IMR-90 (cell line): ENCODE data around the gene ANKS3.

Source experiments
- CEBPB ChIP-seq: IDR thresholded peaks from 2 replicates; pipeline ENCODE4 v1.6.1; 2012; ENCODE audit warnings: low read depth, low read length, improper control_type of control experiment
- MAZ ChIP-seq: IDR thresholded peaks from 2 replicates; pipeline ENCODE4 v1.6.1; 2012; ENCODE audit warnings: low read depth, mild to moderate bottlenecking, low read length, improper control_type of control experiment, moderate library complexity, borderline replicate concordance
- POLR2A ChIP-seq: IDR thresholded peaks from 2 replicates; pipeline ENCODE4 v1.6.1; 2012; ENCODE audit warnings: mild to moderate bottlenecking, low read depth, low read length
- RAD21 ChIP-seq: IDR thresholded peaks from 2 replicates; pipeline ENCODE4 v1.6.1; 2012; ENCODE audit warnings: low read length, improper control_type of control experiment
- RCOR1 ChIP-seq: IDR thresholded peaks from 2 replicates; pipeline ENCODE4 v1.6.1; 2012; ENCODE audit warnings: mild to moderate bottlenecking, low read length, improper control_type of control experiment; ENCODE audit not compliant: insufficient replicate concordance
- TF ChIP-seq, protein P1 (sequence below): conservative IDR thresholded peaks from 2 replicates; pipeline ENCODE4 v1.5.1; 2012; ENCODE audit warnings: mild to moderate bottlenecking, low read depth, low read length, improper control_type of control experiment
- TF ChIP-seq, protein P2 (sequence below): fragments of 150-350 bp; IDR thresholded peaks from 2 replicates; pipeline ENCODE4 v1.6.1; 2017; ENCODE audit warnings: mild to moderate bottlenecking, antibody characterized with exemption, low read length, low read depth
- TF ChIP-seq, protein P3 (sequence below): fragments of 150-350 bp; IDR thresholded peaks from 2 replicates; pipeline ENCODE4 v1.6.1; 2016; ENCODE audit warnings: low read depth, mild to moderate bottlenecking, low read length, moderate library complexity, borderline replicate concordance

DNA sequence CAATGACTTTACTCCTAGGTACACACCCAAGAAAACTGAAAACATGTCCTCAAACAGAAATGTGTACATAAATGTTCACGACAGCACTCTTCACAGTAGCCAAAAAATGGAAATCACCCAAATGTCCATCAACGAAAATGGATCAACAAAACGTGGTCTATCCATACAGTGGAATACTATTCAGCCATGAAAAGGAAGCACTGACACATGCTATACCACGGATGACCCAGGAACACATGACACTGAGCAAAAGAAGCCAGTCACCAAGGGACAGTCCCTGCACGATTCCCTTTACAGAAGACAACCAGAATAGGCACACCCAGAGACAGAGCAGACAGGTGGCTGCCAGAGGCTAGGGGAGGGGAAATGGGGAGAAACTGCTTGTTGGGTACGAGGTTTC is 21.6 kb upstream of the ANKS3 start:
- TF ChIP-seq, protein P1, sequence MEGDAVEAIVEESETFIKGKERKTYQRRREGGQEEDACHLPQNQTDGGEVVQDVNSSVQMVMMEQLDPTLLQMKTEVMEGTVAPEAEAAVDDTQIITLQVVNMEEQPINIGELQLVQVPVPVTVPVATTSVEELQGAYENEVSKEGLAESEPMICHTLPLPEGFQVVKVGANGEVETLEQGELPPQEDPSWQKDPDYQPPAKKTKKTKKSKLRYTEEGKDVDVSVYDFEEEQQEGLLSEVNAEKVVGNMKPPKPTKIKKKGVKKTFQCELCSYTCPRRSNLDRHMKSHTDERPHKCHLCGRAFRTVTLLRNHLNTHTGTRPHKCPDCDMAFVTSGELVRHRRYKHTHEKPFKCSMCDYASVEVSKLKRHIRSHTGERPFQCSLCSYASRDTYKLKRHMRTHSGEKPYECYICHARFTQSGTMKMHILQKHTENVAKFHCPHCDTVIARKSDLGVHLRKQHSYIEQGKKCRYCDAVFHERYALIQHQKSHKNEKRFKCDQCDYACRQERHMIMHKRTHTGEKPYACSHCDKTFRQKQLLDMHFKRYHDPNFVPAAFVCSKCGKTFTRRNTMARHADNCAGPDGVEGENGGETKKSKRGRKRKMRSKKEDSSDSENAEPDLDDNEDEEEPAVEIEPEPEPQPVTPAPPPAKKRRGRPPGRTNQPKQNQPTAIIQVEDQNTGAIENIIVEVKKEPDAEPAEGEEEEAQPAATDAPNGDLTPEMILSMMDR = no peak
- TF ChIP-seq RAD21 (no peak), MAZ (no peak), RCOR1 (no peak), POLR2A (no peak), CEBPB (no peak)
- TF ChIP-seq, protein P2, sequence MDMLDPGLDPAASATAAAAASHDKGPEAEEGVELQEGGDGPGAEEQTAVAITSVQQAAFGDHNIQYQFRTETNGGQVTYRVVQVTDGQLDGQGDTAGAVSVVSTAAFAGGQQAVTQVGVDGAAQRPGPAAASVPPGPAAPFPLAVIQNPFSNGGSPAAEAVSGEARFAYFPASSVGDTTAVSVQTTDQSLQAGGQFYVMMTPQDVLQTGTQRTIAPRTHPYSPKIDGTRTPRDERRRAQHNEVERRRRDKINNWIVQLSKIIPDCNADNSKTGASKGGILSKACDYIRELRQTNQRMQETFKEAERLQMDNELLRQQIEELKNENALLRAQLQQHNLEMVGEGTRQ = no peak
- TF ChIP-seq, protein P3, sequence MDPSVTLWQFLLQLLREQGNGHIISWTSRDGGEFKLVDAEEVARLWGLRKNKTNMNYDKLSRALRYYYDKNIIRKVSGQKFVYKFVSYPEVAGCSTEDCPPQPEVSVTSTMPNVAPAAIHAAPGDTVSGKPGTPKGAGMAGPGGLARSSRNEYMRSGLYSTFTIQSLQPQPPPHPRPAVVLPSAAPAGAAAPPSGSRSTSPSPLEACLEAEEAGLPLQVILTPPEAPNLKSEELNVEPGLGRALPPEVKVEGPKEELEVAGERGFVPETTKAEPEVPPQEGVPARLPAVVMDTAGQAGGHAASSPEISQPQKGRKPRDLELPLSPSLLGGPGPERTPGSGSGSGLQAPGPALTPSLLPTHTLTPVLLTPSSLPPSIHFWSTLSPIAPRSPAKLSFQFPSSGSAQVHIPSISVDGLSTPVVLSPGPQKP = no peak
